PFSK-1 (cell line): Measurements from ENCODE around the gene FRMPD4.

Experiments
- FOXP2 ChIP-seq: optimal IDR thresholded peaks from 2 replicates; pipeline ENCODE3; 2011; ENCODE audit warnings: borderline replicate concordance, control low read depth, inconsistent platforms; ENCODE audit not compliant: insufficient read depth; ENCODE audit errors: extremely low read length, extremely low read depth
- REST ChIP-seq, 2 experiments: IDR thresholded peaks; 2 replicates each; pipeline versions ENCODE4 v1.6.1 to v1.8.0; 2011 to 2012; ENCODE audit warnings: low read depth in 2 of 2, low read length in 2 of 2, control low read depth in 1 of 2, inconsistent platforms in 1 of 2, mild to moderate bottlenecking in 1 of 2, moderate library complexity in 1 of 2; ENCODE audit not compliant: insufficient read depth in 1 of 2

- no peak for TF ChIP-seq FOXP2
- no peak for TF ChIP-seq REST (IDR thresholded peaks at IDR 0.05; ENCODE audit: insufficient read depth in 1 of 2, low read depth in 2 of 2, low read length in 2 of 2)
These were observed 228.2 kb downstream of the FRMPD4 start for GRCh38 chrX:12366440-12366839.
